ENCODE measurements around the gene ABL1.

ABL1 gene

GRCh38 chr9:130843049-130843908 lies 8.2 kb downstream of the ABL1 start:
- peak overlapping the region in 1 of 2 experiments; percentile 79 for H3K4ac ChIP-seq (ENCODE audit: low read depth in 1 of 2, low read length in 2 of 2)
- H3K14ac ChIP-seq (ENCODE audit: low read length in 2 of 2): no peak overlapping the region
- peak overlapping the region; percentile 96 for H3K9ac ChIP-seq (ENCODE audit: low read length)
- H4K8ac ChIP-seq (ENCODE audit: low read length): no peak overlapping the region
- H3K36me3 ChIP-seq (ENCODE audit: control insufficient read depth in 1 of 2, insufficient read depth in 2 of 2, low read depth in 1 of 2, low read length in 2 of 2): peaks cover 6 to 20% of the 10 kb centered on the region in 2 experiments
- no peak for DNase-seq
- peak overlapping the region; percentile 12 for H4K91ac ChIP-seq (ENCODE audit: low read length)
- peak overlapping the region in 1 of 2 experiments; percentile 10 for H3K4me3 ChIP-seq (ENCODE audit: insufficient read depth in 1 of 2, low read depth in 1 of 2, low read length in 2 of 2)
- peak overlapping the region in 1 of 2 experiments; percentile 52 for H3K23ac ChIP-seq (ENCODE audit: low read length in 2 of 2)
- H2AK5ac ChIP-seq (ENCODE audit: low read length, severe bottlenecking): peak overlapping the region; percentile 61
- H2BK120ac ChIP-seq (ENCODE audit: low read depth, low read length): no peak overlapping the region
- no peaks in the 10 kb centered on the region for H3K27me3 ChIP-seq (ENCODE audit: control insufficient read depth in 1 of 2, insufficient read depth in 1 of 2, low read length in 2 of 2)
- H2BK12ac ChIP-seq (ENCODE audit: low read length in 2 of 2): no peak overlapping the region
- H3K4me1 ChIP-seq (ENCODE audit: control insufficient read depth, insufficient read depth, low read depth, low read length): peaks cover 38% of the 10 kb centered on the region
- H3K27ac ChIP-seq (ENCODE audit: low read length, poor library complexity, severe bottlenecking): peak overlapping the region; percentile 28
- H3K18ac ChIP-seq (ENCODE audit: low read depth in 1 of 2, low read length in 2 of 2): peak overlapping the region; percentile 23 to 50
- H3K79me1 ChIP-seq (replicated peaks; ENCODE audit: low read length, poor library complexity, severe bottlenecking): no peaks in the 10 kb centered on the region
- 95% methylated on average over 9 of the region's 9 CpGs for WGBS
- H2AFZ ChIP-seq (ENCODE audit: low read depth, low read length): no peak overlapping the region
- no peak overlapping the region for H3K4me2 ChIP-seq (ENCODE audit: low read length, poor library complexity, severe bottlenecking)
- no peak overlapping the region for H2BK15ac ChIP-seq (ENCODE audit: low read depth, poor library complexity, severe bottlenecking)
- H2BK5ac ChIP-seq (ENCODE audit: low read depth, low read length, poor library complexity, severe bottlenecking): no peak overlapping the region
- H3K9me3 ChIP-seq (ENCODE audit: control insufficient read depth, low read length): no peaks in the 10 kb centered on the region

GRCh38 chr9:130844044-130844451 lies 9.0 kb downstream of the ABL1 start:
- Histone ChIP-seq H3K9me3 (ENCODE audit: control insufficient read depth, low read length) (no peaks in the 10 kb centered on the region), H3K9ac (ENCODE audit: low read length) (peak overlapping the region; percentile 92), H3K4me3 (ENCODE audit: insufficient read depth in 1 of 2, low read depth in 1 of 2, low read length in 2 of 2) (peak overlapping the region in 1 of 2 experiments; percentile 10), H3K4me1 (ENCODE audit: control insufficient read depth, insufficient read depth, low read depth, low read length) (peaks cover 40% of the 10 kb centered on the region), H2BK120ac (ENCODE audit: low read depth, low read length) (no peak overlapping the region), H3K27me3 (ENCODE audit: control insufficient read depth in 1 of 2, insufficient read depth in 1 of 2, low read length in 2 of 2) (no peaks in the 10 kb centered on the region), H2BK12ac (ENCODE audit: low read length in 2 of 2) (no peak overlapping the region), H2BK15ac (ENCODE audit: low read depth, poor library complexity, severe bottlenecking) (no peak overlapping the region), H2AK5ac (ENCODE audit: low read length, severe bottlenecking) (peak overlapping the region; percentile 88), H4K91ac (ENCODE audit: low read length) (peak overlapping the region; percentile 25), H3K79me1 (replicated peaks; ENCODE audit: low read length, poor library complexity, severe bottlenecking) (no peaks in the 10 kb centered on the region), H3K27ac (ENCODE audit: low read length, poor library complexity, severe bottlenecking) (peak overlapping the region; percentile 20), H3K23ac (ENCODE audit: low read length in 2 of 2) (peak overlapping the region in 1 of 2 experiments; percentile 16), H3K4ac (ENCODE audit: low read depth in 1 of 2, low read length in 2 of 2) (no peak overlapping the region), H3K14ac (ENCODE audit: low read length in 2 of 2) (no peak overlapping the region), H3K18ac (ENCODE audit: low read depth in 1 of 2, low read length in 2 of 2) (peak overlapping the region; percentile 13 to 23), H2AFZ (ENCODE audit: low read depth, low read length) (no peak overlapping the region), H3K4me2 (ENCODE audit: low read length, poor library complexity, severe bottlenecking) (no peak overlapping the region), H2BK5ac (ENCODE audit: low read depth, low read length, poor library complexity, severe bottlenecking) (no peak overlapping the region), H4K8ac (ENCODE audit: low read length) (no peak overlapping the region), H3K36me3 (ENCODE audit: control insufficient read depth in 1 of 2, insufficient read depth in 2 of 2, low read depth in 1 of 2, low read length in 2 of 2) (peaks cover 6 to 20% of the 10 kb centered on the region in 2 experiments)
- DNase-seq: no peak
- 97% methylated on average over 4 of the region's 4 CpGs for WGBS

GRCh38 chr9:130845254-130845653 lies 10.2 kb downstream of the ABL1 start:
- Histone ChIP-seq H3K4me2 (ENCODE audit: low read length, poor library complexity, severe bottlenecking) (peak overlapping the region; percentile 52), H3K79me1 (replicated peaks; ENCODE audit: low read length, poor library complexity, severe bottlenecking) (no peaks in the 10 kb centered on the region), H3K4ac (ENCODE audit: low read depth in 1 of 2, low read length in 2 of 2) (no peak overlapping the region), H3K27ac (ENCODE audit: low read length, poor library complexity, severe bottlenecking) (peak overlapping the region; percentile 100), H3K23ac (ENCODE audit: low read length in 2 of 2) (no peak overlapping the region), H2BK5ac (ENCODE audit: low read depth, low read length, poor library complexity, severe bottlenecking) (peak overlapping the region; percentile 68), H3K9me3 (ENCODE audit: control insufficient read depth, low read length) (no peaks in the 10 kb centered on the region), H2BK15ac (ENCODE audit: low read depth, poor library complexity, severe bottlenecking) (no peak overlapping the region), H4K91ac (ENCODE audit: low read length) (no peak overlapping the region), H2BK120ac (ENCODE audit: low read depth, low read length) (no peak overlapping the region), H3K9ac (ENCODE audit: low read length) (peak overlapping the region; percentile 92), H4K8ac (ENCODE audit: low read length) (peak overlapping the region; percentile 51), H2AFZ (ENCODE audit: low read depth, low read length) (no peak overlapping the region), H3K14ac (ENCODE audit: low read length in 2 of 2) (no peak overlapping the region), H3K18ac (ENCODE audit: low read depth in 1 of 2, low read length in 2 of 2) (peak overlapping the region in 1 of 2 experiments; percentile 2), H2BK12ac (ENCODE audit: low read length in 2 of 2) (peak overlapping the region in 1 of 2 experiments; percentile 42), H3K4me3 (ENCODE audit: insufficient read depth in 1 of 2, low read depth in 1 of 2, low read length in 2 of 2) (peak overlapping the region in 1 of 2 experiments; percentile 69), H3K36me3 (ENCODE audit: control insufficient read depth in 1 of 2, insufficient read depth in 2 of 2, low read depth in 1 of 2, low read length in 2 of 2) (peaks cover 6 to 19% of the 10 kb centered on the region in 2 experiments), H2AK5ac (ENCODE audit: low read length, severe bottlenecking) (peak overlapping the region; percentile 27), H3K27me3 (ENCODE audit: control insufficient read depth in 1 of 2, insufficient read depth in 1 of 2, low read length in 2 of 2) (no peaks in the 10 kb centered on the region), H3K4me1 (ENCODE audit: control insufficient read depth, insufficient read depth, low read depth, low read length) (peaks cover 43% of the 10 kb centered on the region)
- 78% methylated on average over 10 of the region's 10 CpGs for WGBS
- no peak for DNase-seq

- no peak overlapping the region for H2BK15ac ChIP-seq (ENCODE audit: low read depth, poor library complexity, severe bottlenecking)
- H3K4me2 ChIP-seq (ENCODE audit: low read length, poor library complexity, severe bottlenecking): peak overlapping the region; percentile 67
- H3K23ac ChIP-seq (ENCODE audit: low read length in 2 of 2): no peak overlapping the region
- peak; percentile 84 for DNase-seq
- H3K9me3 ChIP-seq (ENCODE audit: control insufficient read depth, low read length): no peaks in the 10 kb centered on the region
- H3K27ac ChIP-seq (ENCODE audit: low read length, poor library complexity, severe bottlenecking): peak overlapping the region; percentile 100
- H2BK12ac ChIP-seq (ENCODE audit: low read length in 2 of 2): peak overlapping the region; percentile 86 to 95
- H2BK120ac ChIP-seq (ENCODE audit: low read depth, low read length): no peak overlapping the region
- peak overlapping the region in 1 of 2 experiments; percentile 85 for H3K4ac ChIP-seq (ENCODE audit: low read depth in 1 of 2, low read length in 2 of 2)
- no peak overlapping the region for H3K14ac ChIP-seq (ENCODE audit: low read length in 2 of 2)
- H3K36me3 ChIP-seq (ENCODE audit: control insufficient read depth in 1 of 2, insufficient read depth in 2 of 2, low read depth in 1 of 2, low read length in 2 of 2): peaks cover 6 to 19% of the 10 kb centered on the region in 2 experiments
- peak overlapping the region; percentile 94 for H4K8ac ChIP-seq (ENCODE audit: low read length)
- peak overlapping the region; percentile 92 for H3K9ac ChIP-seq (ENCODE audit: low read length)
- peak overlapping the region in 1 of 2 experiments; percentile 69 for H3K4me3 ChIP-seq (ENCODE audit: insufficient read depth in 1 of 2, low read depth in 1 of 2, low read length in 2 of 2)
- H4K91ac ChIP-seq (ENCODE audit: low read length): no peak overlapping the region
- H2BK5ac ChIP-seq (ENCODE audit: low read depth, low read length, poor library complexity, severe bottlenecking): peak overlapping the region; percentile 99
- no peak overlapping the region for H2AFZ ChIP-seq (ENCODE audit: low read depth, low read length)
- peak overlapping the region; percentile 78 for H2AK5ac ChIP-seq (ENCODE audit: low read length, severe bottlenecking)
- peaks cover 43% of the 10 kb centered on the region for H3K4me1 ChIP-seq (ENCODE audit: control insufficient read depth, insufficient read depth, low read depth, low read length)
- 37% methylated on average over 5 of the region's 7 CpGs for WGBS
- no peaks in the 10 kb centered on the region for H3K79me1 ChIP-seq (replicated peaks; ENCODE audit: low read length, poor library complexity, severe bottlenecking)
- H3K18ac ChIP-seq (ENCODE audit: low read depth in 1 of 2, low read length in 2 of 2): peak overlapping the region; percentile 21 to 96
- no peaks in the 10 kb centered on the region for H3K27me3 ChIP-seq (ENCODE audit: control insufficient read depth in 1 of 2, insufficient read depth in 1 of 2, low read length in 2 of 2)
Measured at GRCh38 chr9:130845901-130846481, 10.9 kb downstream of the ABL1 start.

Measured in mesenchymal stem cell (in vitro differentiated cells and primary cell).